ENCODE measurements around the gene JCAD. TPM values are rescaled to one million over a fixed set of nuclear protein-coding genes. Genes with fewer than 3 reads are reported as not detected.

The JCAD gene
- polyA plus RNA-seq, 1 experiment: 38.3 TPM

- ChIA-PET CTCF (interaction anchor here (0.7 kb wide), 2 partner anchors 33 to 81 kb away, joined by 3 read pairs; no protein-coding TSS in a partner anchor), POLR2A (interaction anchor here (0.6 kb wide), 1 partner anchor 109 kb away, joined by 5 read pairs; no protein-coding TSS in a partner anchor)
- Histone ChIP-seq H3K27ac (ENCODE audit: low read depth, low read length) (no peak overlapping the region), H3K27me3 (ENCODE audit: control insufficient read depth, insufficient read depth, low read length) (no peaks in the 10 kb centered on the region), H3K4me3 (ENCODE audit: low read depth, low read length) (no peak overlapping the region), H3K9me3 (ENCODE audit: control insufficient read depth, insufficient read depth, low read length) (no peaks in the 10 kb centered on the region)
- TF ChIP-seq, protein P1, sequence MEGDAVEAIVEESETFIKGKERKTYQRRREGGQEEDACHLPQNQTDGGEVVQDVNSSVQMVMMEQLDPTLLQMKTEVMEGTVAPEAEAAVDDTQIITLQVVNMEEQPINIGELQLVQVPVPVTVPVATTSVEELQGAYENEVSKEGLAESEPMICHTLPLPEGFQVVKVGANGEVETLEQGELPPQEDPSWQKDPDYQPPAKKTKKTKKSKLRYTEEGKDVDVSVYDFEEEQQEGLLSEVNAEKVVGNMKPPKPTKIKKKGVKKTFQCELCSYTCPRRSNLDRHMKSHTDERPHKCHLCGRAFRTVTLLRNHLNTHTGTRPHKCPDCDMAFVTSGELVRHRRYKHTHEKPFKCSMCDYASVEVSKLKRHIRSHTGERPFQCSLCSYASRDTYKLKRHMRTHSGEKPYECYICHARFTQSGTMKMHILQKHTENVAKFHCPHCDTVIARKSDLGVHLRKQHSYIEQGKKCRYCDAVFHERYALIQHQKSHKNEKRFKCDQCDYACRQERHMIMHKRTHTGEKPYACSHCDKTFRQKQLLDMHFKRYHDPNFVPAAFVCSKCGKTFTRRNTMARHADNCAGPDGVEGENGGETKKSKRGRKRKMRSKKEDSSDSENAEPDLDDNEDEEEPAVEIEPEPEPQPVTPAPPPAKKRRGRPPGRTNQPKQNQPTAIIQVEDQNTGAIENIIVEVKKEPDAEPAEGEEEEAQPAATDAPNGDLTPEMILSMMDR (IDR thresholded peaks at IDR 0.05; ENCODE audit: low read depth, low read length): no peak
- DNase-seq (ENCODE audit: low read depth, low spot score): no peak
Observed at GRCh38 chr10:30018496-30018895, 40.9 kb downstream of the JCAD start.

DNA sequence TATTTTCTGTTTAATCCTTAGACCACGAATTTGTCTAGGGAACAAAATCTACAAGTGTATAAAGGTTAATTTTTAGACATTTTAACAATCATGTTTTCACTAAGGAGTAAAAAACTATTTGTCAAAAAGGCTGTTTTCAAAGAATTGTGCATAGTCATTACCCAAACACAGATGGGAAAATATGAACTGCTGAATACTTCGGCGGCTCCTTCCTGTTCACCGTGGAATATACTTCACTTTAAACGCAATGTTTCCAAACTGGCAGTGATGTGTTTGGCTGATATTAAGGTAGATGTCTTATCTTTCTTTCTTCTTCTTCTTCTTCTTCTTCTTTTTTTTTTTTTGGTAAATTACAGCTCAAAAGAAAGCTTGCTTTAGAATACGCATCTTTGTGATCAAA lies 41.4 kb downstream of the JCAD start:
- H3K4me3 ChIP-seq (ENCODE audit: low read depth, low read length): no peak overlapping the region
- H3K9me3 ChIP-seq (ENCODE audit: control insufficient read depth, insufficient read depth, low read length): no peaks in the 10 kb centered on the region
- TF ChIP-seq, protein P1 (IDR thresholded peaks at IDR 0.05; ENCODE audit: low read depth, low read length): no peak
- H3K27me3 ChIP-seq (ENCODE audit: control insufficient read depth, insufficient read depth, low read length): no peaks in the 10 kb centered on the region
- DNase-seq (ENCODE audit: low read depth, low spot score): no peak
- POLR2A ChIA-PET: interaction anchor here (0.6 kb wide), 1 partner anchor 109 kb away, joined by 5 read pairs; no protein-coding TSS in a partner anchor
- no peak overlapping the region for H3K27ac ChIP-seq (ENCODE audit: low read depth, low read length)
- CTCF ChIA-PET: interaction anchor here (0.7 kb wide), 1 partner anchor 80 kb away, joined by 3 read pairs; no protein-coding TSS in a partner anchor

DNA sequence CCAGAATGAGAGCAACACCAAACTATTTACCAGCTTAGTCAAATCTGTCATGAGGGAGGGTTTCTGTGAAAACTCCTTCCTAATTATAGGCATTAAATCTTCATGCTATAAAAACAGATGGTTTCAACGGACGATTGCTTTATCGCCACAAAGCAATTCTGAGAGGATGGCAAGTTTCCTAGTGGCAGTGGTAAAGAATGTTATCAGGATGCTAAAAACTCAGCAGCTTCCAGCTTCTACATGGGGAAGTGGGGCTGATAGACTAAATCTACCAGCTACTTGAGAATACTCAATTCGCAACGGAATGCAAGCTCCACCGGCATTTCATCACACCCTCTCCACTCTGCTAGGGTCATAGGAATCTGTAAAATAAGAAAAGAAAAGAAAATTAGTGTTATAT lies 41.8 kb downstream of the JCAD start:
- ChIA-PET POLR2A (no interaction called here), CTCF (no interaction called here)
- H3K27ac ChIP-seq (ENCODE audit: low read depth, low read length): no peak overlapping the region
- H3K9me3 ChIP-seq (ENCODE audit: control insufficient read depth, insufficient read depth, low read length): no peaks in the 10 kb centered on the region
- DNase-seq (ENCODE audit: low read depth, low spot score): no peak
- H3K4me3 ChIP-seq (ENCODE audit: low read depth, low read length): no peak overlapping the region
- H3K27me3 ChIP-seq (ENCODE audit: control insufficient read depth, insufficient read depth, low read length): no peaks in the 10 kb centered on the region
- TF ChIP-seq, protein P1 (IDR thresholded peaks at IDR 0.05; ENCODE audit: low read depth, low read length): no peak

DNA sequence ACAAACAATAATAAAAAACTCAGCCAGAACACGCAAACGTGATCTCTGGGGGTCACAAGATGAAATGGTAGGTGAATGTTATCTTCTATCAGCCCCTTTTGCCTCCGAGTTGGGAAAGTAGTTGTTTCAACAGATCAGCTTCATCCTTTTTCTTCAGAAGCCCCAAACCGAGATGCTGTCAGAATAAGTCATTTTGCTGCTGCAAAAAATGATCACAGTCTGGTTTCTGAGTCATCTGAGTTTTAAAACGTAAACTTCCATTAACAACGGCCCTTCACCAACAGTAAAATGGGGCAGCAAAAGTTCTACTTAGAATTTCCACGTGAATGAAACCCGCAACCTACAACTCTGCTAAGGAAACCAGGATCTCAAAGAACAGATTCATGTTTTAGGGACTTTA lies 44.9 kb downstream of the JCAD start:
- DNase-seq (ENCODE audit: low read depth, low spot score): no peak
- ChIA-PET POLR2A (no interaction called here), CTCF (interaction anchor here (1.2 kb wide), 1 partner anchor 11 kb away, joined by 4 read pairs; no protein-coding TSS in a partner anchor)
- TF ChIP-seq, protein P1 (IDR thresholded peaks at IDR 0.05; ENCODE audit: low read depth, low read length): no peak
- H3K27me3 ChIP-seq (ENCODE audit: control insufficient read depth, insufficient read depth, low read length): no peaks in the 10 kb centered on the region
- peak overlapping the region; percentile 58 for H3K27ac ChIP-seq (ENCODE audit: low read depth, low read length)
- H3K9me3 ChIP-seq (ENCODE audit: control insufficient read depth, insufficient read depth, low read length): no peaks in the 10 kb centered on the region
- H3K4me3 ChIP-seq (ENCODE audit: low read depth, low read length): no peak overlapping the region

- H3K27ac ChIP-seq (ENCODE audit: low read depth, low read length): no peak overlapping the region
- POLR2A ChIA-PET: no interaction called here
- no peaks in the 10 kb centered on the region for H3K27me3 ChIP-seq (ENCODE audit: control insufficient read depth, insufficient read depth, low read length)
- H3K9me3 ChIP-seq (ENCODE audit: control insufficient read depth, insufficient read depth, low read length): no peaks in the 10 kb centered on the region
- CTCF ChIA-PET: no interaction called here
- TF ChIP-seq, protein P1 (IDR thresholded peaks at IDR 0.05; ENCODE audit: low read depth, low read length): no peak
- H3K4me3 ChIP-seq (ENCODE audit: low read depth, low read length): no peak overlapping the region
- DNase-seq (ENCODE audit: low read depth, low spot score): no peak
Observed at GRCh38 chr10:30013757-30014156, 45.6 kb downstream of the JCAD start.
